A549 (cell line): ENCODE results near the gene TASP1. TPM values are rescaled to one million over a fixed set of nuclear protein-coding genes. Genes with fewer than 3 reads are reported as not detected.
A peak's percentile ranks its signal among the peaks of the same experiment; 100 is the strongest.

ENCODE experiments used
- ATAC-seq, 2 experiments: fragments of 200-7000 bp in 1 of 2; fragments of >200 bp in 1 of 2; cut with Nextera tagmentation in 1 of 2; cut with Tn5 transposase in 1 of 2; 3 replicates each; pipeline versions ENCODE4 v1.8.0 to v1.9.1; 2018 to 2020; ENCODE audit warnings: mild to moderate bottlenecking in 1 of 2, moderate library complexity in 1 of 2
- CTCF ChIA-PET: fragments of 300-600 bp; sonication (Branson Sonifier 250); formaldehyde crosslinking; extraction: SDS; loops from one replicate; lab custom pipeline; 2021; ENCODE audit warnings: antibody characterized with exemption, inconsistent platforms; lab: Yijun Ruan, JAX
- POLR2A ChIA-PET: fragments of 350-600 bp; formaldehyde crosslinking; extraction: SDS; loops from one replicate; lab custom pipeline; 2021; ENCODE audit warnings: antibody characterized with exemption, inconsistent platforms; lab: Yijun Ruan, JAX
- DNase-seq, 2 experiments: peaks; one replicate each; pipeline versions ENCODE4 v3.0.0 to v3.0.0-alpha.2; 2011 to 2016; ENCODE audit warnings: low read depth in 1 of 2, low spot score in 1 of 2
- FAIRE-seq: peaks from 2 replicates; lab custom pipeline; 2011; peaks lifted over from hg19 to GRCh38; lab: Jason Lieb, UNC
- H3K27ac ChIP-seq, 2 experiments: fragments of >200 bp; sonication (Bioruptor Twin); formaldehyde crosslinking; 3 replicates each; pipeline ENCODE4 v1.5.1; 2016 to 2017
- H3K4me1 ChIP-seq: fragments of >200 bp; sonication (Bioruptor Twin); formaldehyde crosslinking; 3 replicates; pipeline ENCODE4 v1.6.1; 2016
- H3K4me2 ChIP-seq: fragments of >200 bp; sonication (Bioruptor Twin); formaldehyde crosslinking; 3 replicates; pipeline ENCODE4 v1.6.1; 2016
- H3K4me3 ChIP-seq: fragments of >200 bp; sonication (Bioruptor Twin); formaldehyde crosslinking; 3 replicates; pipeline ENCODE4 v1.5.1; 2016
- H3K9me3 ChIP-seq: fragments of >200 bp; sonication (Bioruptor Twin); formaldehyde crosslinking; 3 replicates; pipeline ENCODE4 v1.6.1; 2016
- ATOH8 ChIP-seq: fragments of 250-450 bp; sonication (Bioruptor Pico); IDR thresholded peaks from 2 replicates; pipeline ENCODE4 v1.5.0; 2020; ENCODE audit warnings: low read depth, mild to moderate bottlenecking, moderate library complexity
- BHLHE40 ChIP-seq: IDR thresholded peaks from 2 replicates; pipeline ENCODE4 v1.6.1; 2012; ENCODE audit warnings: low read depth, low read length, inconsistent platforms
- CHD4 ChIP-seq: fragments of 200-600 bp; sonication (generic); IDR thresholded peaks from 2 replicates; pipeline ENCODE4 v1.6.1; 2016; ENCODE audit warnings: antibody characterized with exemption, mild to moderate bottlenecking, borderline replicate concordance
- EHMT2 ChIP-seq: fragments of 200-600 bp; sonication (generic); IDR thresholded peaks from 2 replicates; pipeline ENCODE4 v1.6.1; 2016; ENCODE audit warnings: antibody characterized with exemption, low read depth, mild to moderate bottlenecking, moderate library complexity
- EP300 ChIP-seq, 2 experiments: fragments of >200 bp; sonication (Bioruptor Twin); formaldehyde crosslinking; IDR thresholded peaks; 2 replicates in 1 of 2; 3 replicates in 1 of 2; pipeline ENCODE4 v1.6.1; 2016 to 2017
- HDAC2 ChIP-seq: fragments of 200-600 bp; sonication (generic); IDR thresholded peaks from 2 replicates; pipeline ENCODE4 v1.6.1; 2016
- HMGXB4 ChIP-seq: fragments of 250-450 bp; sonication (Bioruptor Pico); IDR thresholded peaks from 2 replicates; pipeline ENCODE4 v1.5.0; 2021; ENCODE audit warnings: mild to moderate bottlenecking, moderate library complexity, borderline replicate concordance
- HOXB5 ChIP-seq: fragments of 250-450 bp; sonication (Bioruptor Pico); IDR thresholded peaks from 2 replicates; pipeline ENCODE4 v1.5.0; 2020; ENCODE audit warnings: mild to moderate bottlenecking, moderate library complexity
- MAFK ChIP-seq: fragments of 450-650 bp; IDR thresholded peaks from 2 replicates; pipeline ENCODE4 v1.6.1; 2014; ENCODE audit not compliant: partially characterized antibody
- RARB ChIP-seq: fragments of 250-450 bp; sonication (Bioruptor Pico); IDR thresholded peaks from 2 replicates; pipeline ENCODE4 v1.8.0; 2021; ENCODE audit warnings: mild to moderate bottlenecking, moderate library complexity
- REST ChIP-seq: fragments of 200-600 bp; sonication (generic); IDR thresholded peaks from 2 replicates; pipeline ENCODE4 v1.6.1; 2016; ENCODE audit warnings: antibody characterized with exemption, mild to moderate bottlenecking, moderate library complexity
- USF2 ChIP-seq: fragments of 450-650 bp; IDR thresholded peaks from 2 replicates; pipeline ENCODE4 v1.6.1; 2014; ENCODE audit warnings: antibody characterized with exemption
- ZC3H11A ChIP-seq: fragments of 450-650 bp; IDR thresholded peaks from 2 replicates; pipeline ENCODE4 v1.6.1; 2014; ENCODE audit warnings: antibody characterized with exemption, mild to moderate bottlenecking
- WGBS: methylation state at CpG from one replicate; pipeline ENCODE4 v1.1.6; 2017; ENCODE audit errors: missing lambda C conversion rate; 5-methylcytosine and 5-hydroxymethylcytosine counted together
- polyA plus RNA-seq, 4 experiments: library from polyadenylated mRNA; depleted of rRNA in 3 of 4; stranded (reverse); fragments of >200 nt; fragmentation: RNase III in 1 of 4; extraction: RNeasy Plus Mini Kit Qiagen cat#74134 plus additional on column Dnase treatment in 1 of 4; gene quantifications; 2 replicates in 3 of 4; 3 replicates in 1 of 4; pipeline ENCODE4 v1.2.3, GENCODE V29; 2011 to 2017

Gene TASP1
- polyA plus RNA-seq, 2 of the 4 experiments (the other 2 are of a cell fraction) = 9.5 to 18.2 TPM

- H3K4me1 ChIP-seq = peaks cover 7% of the 10 kb centered on the region; the same call in 2 of the 3 replicates
- POLR2A ChIA-PET = no interaction called here
- H3K27ac ChIP-seq = no peak overlapping the region
- H3K4me3 ChIP-seq = no peak overlapping the region
- DNase-seq (no peak), FAIRE-seq (no peak), ATAC-seq (no peak)
- H3K4me2 ChIP-seq = no peak overlapping the region
- CTCF ChIA-PET = no interaction called here
- no peak for TF ChIP-seq HMGXB4
- TF ChIP-seq MAFK = no peak
- peak; percentile 44; the same call in 1 of the 2 replicates for TF ChIP-seq USF2
- no peak for TF ChIP-seq BHLHE40
- 65% methylated on average over 7 of the region's 7 CpGs for WGBS
- no peaks in the 10 kb centered on the region for H3K9me3 ChIP-seq
Measured at GRCh38 chr20:13665709-13666395, 27.1 kb upstream of the TASP1 start.

- no peak overlapping the region for H3K27ac ChIP-seq
- FAIRE-seq = no peak
- no peak overlapping the region for H3K4me3 ChIP-seq
- WGBS = 58% methylated on average over 11 of the region's 11 CpGs
- no peaks in the 10 kb centered on the region for H3K9me3 ChIP-seq
- ATAC-seq = peak in 1 of 2 experiments; percentile 30; a peak in 1 of 6 replicates
- no peak overlapping the region for H3K4me2 ChIP-seq
- ChIA-PET CTCF (interaction anchor here (0.8 to 1.1 kb wide), 2 partner anchors 8 to 691 kb away, joined by 3 read pairs; no protein-coding TSS in a partner anchor), POLR2A (no interaction called here)
- TF ChIP-seq BHLHE40 (no peak), USF2 (no peak), ATOH8 (CRISPR knock-in tag) (no peak), ZC3H11A (no peak), CHD4 (no peak), EHMT2 (no peak), REST (no peak), HMGXB4 (no peak), RARB (CRISPR knock-in tag) (no peak), EP300 (IDR thresholded peaks at IDR 0.05) (no peak), HDAC2 (no peak), HOXB5 (CRISPR knock-in tag) (no peak)
- DNase-seq = no peak
- no peaks in the 10 kb centered on the region for H3K4me1 ChIP-seq
Measured at GRCh38 chr20:13661070-13661685, 22.4 kb upstream of the TASP1 start.
